HG03196 (cell line): ENCODE results near the gene CLEC18B.
"Not testable (repeated sequence)": the region's sequence is repeated elsewhere in the genome, so short reads cannot be mapped to it uniquely, and the experiment has no call there.

Experiments used
- ATAC-seq: cut with Tn5 transposase; IDR thresholded peaks from one replicate; pipeline ENCODE4 v1.9.1; 2021; ENCODE audit not compliant: unreplicated experiment

The CLEC18B gene

DNA sequence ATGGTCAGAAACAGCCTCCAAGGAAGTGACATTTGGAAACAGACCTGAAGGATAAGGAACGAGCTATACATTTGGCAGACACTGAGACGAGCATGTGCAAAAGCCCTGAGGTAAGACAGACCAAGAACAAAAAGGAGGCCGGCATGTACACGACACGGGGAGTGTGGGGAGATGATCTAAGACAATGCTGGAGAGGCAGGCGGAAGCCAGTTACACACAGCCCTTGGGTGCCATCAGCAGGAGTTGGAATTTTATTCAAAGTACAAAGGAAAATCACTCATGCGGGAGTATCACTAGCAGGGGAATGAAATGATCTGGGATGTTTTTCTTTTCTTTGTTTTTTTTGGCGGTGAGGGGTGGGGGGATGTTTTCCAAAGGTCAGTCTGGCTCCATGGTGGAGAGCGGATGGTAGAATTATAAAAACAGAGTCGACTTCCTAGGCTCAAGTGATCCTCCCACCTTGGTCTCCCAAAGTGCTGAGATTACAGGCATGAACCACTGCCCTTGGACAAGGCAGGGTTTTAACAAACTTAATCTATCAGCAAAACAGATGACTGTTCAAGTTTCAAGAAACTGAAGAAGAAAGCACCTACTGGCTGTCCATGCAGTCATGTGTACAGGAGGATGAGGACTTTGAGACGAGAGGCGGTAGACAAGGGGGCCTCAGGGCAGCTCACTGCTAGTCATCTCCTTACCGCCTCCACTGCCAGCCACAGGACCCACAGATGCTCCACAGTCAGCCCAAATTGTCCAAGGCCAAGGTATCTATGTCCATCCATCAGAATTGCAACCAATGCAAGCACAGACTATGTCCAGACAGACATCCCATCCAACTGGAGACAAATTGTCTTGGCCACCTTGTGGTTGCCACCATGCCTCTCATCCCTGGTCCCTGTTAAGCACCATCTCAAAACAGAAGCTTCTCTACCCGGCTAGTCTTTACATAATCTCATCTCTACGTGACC is 59.4 kb downstream of the CLEC18B start:
- not testable (repeated sequence) for ATAC-seq
